ENCODE results near the gene CCL20. TPM values are rescaled to one million over a fixed set of nuclear protein-coding genes. Genes with fewer than 3 reads are reported as not detected.

CCL20 gene
- total RNA-seq, 2 donors from 2014 or later, result not detected

- TF ChIP-seq, protein P1, sequence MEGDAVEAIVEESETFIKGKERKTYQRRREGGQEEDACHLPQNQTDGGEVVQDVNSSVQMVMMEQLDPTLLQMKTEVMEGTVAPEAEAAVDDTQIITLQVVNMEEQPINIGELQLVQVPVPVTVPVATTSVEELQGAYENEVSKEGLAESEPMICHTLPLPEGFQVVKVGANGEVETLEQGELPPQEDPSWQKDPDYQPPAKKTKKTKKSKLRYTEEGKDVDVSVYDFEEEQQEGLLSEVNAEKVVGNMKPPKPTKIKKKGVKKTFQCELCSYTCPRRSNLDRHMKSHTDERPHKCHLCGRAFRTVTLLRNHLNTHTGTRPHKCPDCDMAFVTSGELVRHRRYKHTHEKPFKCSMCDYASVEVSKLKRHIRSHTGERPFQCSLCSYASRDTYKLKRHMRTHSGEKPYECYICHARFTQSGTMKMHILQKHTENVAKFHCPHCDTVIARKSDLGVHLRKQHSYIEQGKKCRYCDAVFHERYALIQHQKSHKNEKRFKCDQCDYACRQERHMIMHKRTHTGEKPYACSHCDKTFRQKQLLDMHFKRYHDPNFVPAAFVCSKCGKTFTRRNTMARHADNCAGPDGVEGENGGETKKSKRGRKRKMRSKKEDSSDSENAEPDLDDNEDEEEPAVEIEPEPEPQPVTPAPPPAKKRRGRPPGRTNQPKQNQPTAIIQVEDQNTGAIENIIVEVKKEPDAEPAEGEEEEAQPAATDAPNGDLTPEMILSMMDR (conservative IDR thresholded peaks at IDR 0.05), result no peak
- Histone ChIP-seq H3K4me1 (ENCODE audit: control insufficient read depth, insufficient read depth, low read length) (no peaks in the 10 kb centered on the region), H3K4me3 (ENCODE audit: low read length) (no peak overlapping the region), H3K27ac (ENCODE audit: low read depth, low read length) (no peak overlapping the region), H3K36me3 (ENCODE audit: control insufficient read depth, insufficient read depth, low read length) (no peaks in the 10 kb centered on the region), H3K27me3 (ENCODE audit: control insufficient read depth, insufficient read depth, low read length, poor library complexity, severe bottlenecking) (no peaks in the 10 kb centered on the region), H3K9me3 (ENCODE audit: control insufficient read depth, low read length) (no peaks in the 10 kb centered on the region), H3K9ac (ENCODE audit: extremely low read depth, low read length, poor library complexity, severe bottlenecking) (no peak overlapping the region)
- DNase-seq, result no peak
- Mint-ChIP-seq H3K27me3 (ENCODE audit: insufficient read depth) (no peaks in the 10 kb centered on the region), H3K27ac (no peak overlapping the region), H3K4me3 (no peak overlapping the region), H3K4me1 (no peaks in the 10 kb centered on the region), H3K9me3 (no peaks in the 10 kb centered on the region), H3K36me3 (ENCODE audit: low read depth) (no peaks in the 10 kb centered on the region)
- 64% methylated on average over 2 of the region's 2 CpGs; no CpG with 5 or more reads in 1 of the 2 experiments for WGBS, 2 experiments (ENCODE audit: insufficient coverage in 1 of 2, insufficient read length in 1 of 2)
Observed at GRCh38 chr2:227823922-227824321, 10.3 kb downstream of the CCL20 start.

DNA sequence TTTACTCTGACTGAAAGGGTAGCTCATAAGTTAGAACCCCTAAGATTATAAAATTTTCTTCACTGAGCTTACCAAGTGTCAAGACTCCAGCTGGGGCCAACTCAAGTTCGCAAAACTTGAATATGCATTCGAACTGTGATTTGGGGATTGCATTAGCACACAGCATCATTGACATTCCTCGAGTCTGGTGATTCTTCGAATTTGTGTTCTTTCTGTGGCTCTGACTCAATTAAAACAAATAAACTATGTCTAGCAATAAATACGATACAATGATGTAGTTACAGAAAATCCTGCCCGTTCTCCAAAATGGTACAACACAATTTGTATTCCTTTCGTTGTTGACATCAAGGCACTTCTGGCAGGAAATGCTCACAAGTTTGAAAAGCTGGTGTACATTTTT is 11.1 kb downstream of the CCL20 start:
- H3K27ac Mint-ChIP-seq, result no peak overlapping the region
- 94% methylated on average over 7 of the region's 7 CpGs for WGBS, 2 experiments (ENCODE audit: insufficient coverage in 1 of 2, insufficient read length in 1 of 2)
- no peaks in the 10 kb centered on the region for H3K9me3 Mint-ChIP-seq
- H3K27me3 Mint-ChIP-seq (ENCODE audit: insufficient read depth), result no peaks in the 10 kb centered on the region
- Histone ChIP-seq H3K4me3 (ENCODE audit: low read length) (no peak overlapping the region), H3K9me3 (ENCODE audit: control insufficient read depth, low read length) (no peaks in the 10 kb centered on the region), H3K4me1 (ENCODE audit: control insufficient read depth, insufficient read depth, low read length) (no peaks in the 10 kb centered on the region), H3K27ac (ENCODE audit: low read depth, low read length) (no peak overlapping the region), H3K36me3 (ENCODE audit: control insufficient read depth, insufficient read depth, low read length) (no peaks in the 10 kb centered on the region), H3K9ac (ENCODE audit: extremely low read depth, low read length, poor library complexity, severe bottlenecking) (no peak overlapping the region), H3K27me3 (ENCODE audit: control insufficient read depth, insufficient read depth, low read length, poor library complexity, severe bottlenecking) (no peaks in the 10 kb centered on the region)
- no peak for DNase-seq
- no peak overlapping the region for H3K4me3 Mint-ChIP-seq
- no peaks in the 10 kb centered on the region for H3K4me1 Mint-ChIP-seq
- H3K36me3 Mint-ChIP-seq (ENCODE audit: low read depth), result no peaks in the 10 kb centered on the region
- TF ChIP-seq, protein P1 (conservative IDR thresholded peaks at IDR 0.05), result no peak

GRCh38 chr2:227826019-227826521 is 12.4 kb downstream of the CCL20 start:
- H3K27ac ChIP-seq (ENCODE audit: low read depth, low read length), result no peak overlapping the region

More at GRCh38 chr2:227826019-227826521, 12.4 kb downstream of the CCL20 start:
- H3K36me3 Mint-ChIP-seq (ENCODE audit: low read depth), result no peaks in the 10 kb centered on the region
- Histone ChIP-seq H3K4me1 (ENCODE audit: control insufficient read depth, insufficient read depth, low read length) (no peaks in the 10 kb centered on the region), H3K9me3 (ENCODE audit: control insufficient read depth, low read length) (no peaks in the 10 kb centered on the region), H3K4me3 (ENCODE audit: low read length) (no peak overlapping the region), H3K36me3 (ENCODE audit: control insufficient read depth, insufficient read depth, low read length) (no peaks in the 10 kb centered on the region), H3K9ac (ENCODE audit: extremely low read depth, low read length, poor library complexity, severe bottlenecking) (no peak overlapping the region), H3K27me3 (ENCODE audit: control insufficient read depth, insufficient read depth, low read length, poor library complexity, severe bottlenecking) (no peaks in the 10 kb centered on the region)
- H3K4me3 Mint-ChIP-seq, result no peak overlapping the region
- H3K27me3 Mint-ChIP-seq (ENCODE audit: insufficient read depth), result no peaks in the 10 kb centered on the region
- WGBS, 2 experiments (ENCODE audit: insufficient coverage in 1 of 2, insufficient read length in 1 of 2), result 90 to 95% methylated on average over 7 to 10 of the region's 10 CpGs
- peaks cover 3% of the 10 kb centered on the region for H3K4me1 Mint-ChIP-seq
- TF ChIP-seq, protein P1 (conservative IDR thresholded peaks at IDR 0.05), result no peak
- no peak overlapping the region for H3K27ac Mint-ChIP-seq
- no peak for DNase-seq
- H3K9me3 Mint-ChIP-seq, result no peaks in the 10 kb centered on the region

Data from endodermal cell (in vitro differentiated cells).